Esophagus muscularis mucosa (tissue), 4 donors: ENCODE data around the gene MTA3. TPM values are rescaled to one million over a fixed set of nuclear protein-coding genes. Genes with fewer than 3 reads are reported as not detected.
"Not testable (repeated sequence)": the region's sequence is repeated elsewhere in the genome, so short reads cannot be mapped to it uniquely, and the experiment has no call there.

Experiments used
- DNase-seq: peaks from one replicate; pipeline ENCODE4 v3.0.0-alpha.2; 2017; ENCODE audit errors: extremely low spot score
- H3K27ac ChIP-seq, 4 donors: fragments of 200-600 bp; sonication (generic); replicated peaks in 1 of 4; 1 replicate in 3 of 4; 2 replicates in 1 of 4; pipeline ENCODE4 v1.5.1; 2016 to 2019; ENCODE audit warnings: mild to moderate bottlenecking in 1 of 4
- H3K27me3 ChIP-seq, 4 donors: fragments of 200-600 bp; sonication (generic); one replicate each; pipeline versions ENCODE4 v1.5.1 to v1.6.0; 2016 to 2019
- H3K36me3 ChIP-seq, 4 donors: fragments of 200-600 bp; sonication (generic); one replicate each; pipeline ENCODE4 v1.5.1; 2016 to 2019
- H3K4me1 ChIP-seq, 4 donors: fragments of 200-600 bp; sonication (generic); one replicate each; pipeline ENCODE4 v1.5.1; 2016 to 2019
- H3K4me3 ChIP-seq, 4 donors: fragments of 200-600 bp; sonication (generic); 1 replicate in 2 of 4; 2 replicates in 2 of 4; pipeline ENCODE4 v1.5.1; 2016 to 2019; ENCODE audit warnings: mild to moderate bottlenecking in 4 of 4, moderate library complexity in 1 of 4
- H3K9me3 ChIP-seq, 4 donors: fragments of 200-600 bp; sonication (generic); 1 replicate in 3 of 4; 2 replicates in 1 of 4; pipeline ENCODE4 v1.5.1; 2016 to 2019
- EP300 ChIP-seq: sonication (generic); formaldehyde crosslinking; IDR thresholded peaks from one replicate; pipeline ENCODE4 v1.6.1; 2017; ENCODE audit warnings: antibody characterized with exemption
- POLR2A ChIP-seq: fragments of 450-650 bp; IDR thresholded peaks from one replicate; pipeline ENCODE4 v1.6.1; 2017; ENCODE audit warnings: antibody characterized with exemption, moderate library complexity, mild to moderate bottlenecking, low read depth
- POLR2AphosphoS5 ChIP-seq, 2 donors: sonication (generic); formaldehyde crosslinking; IDR thresholded peaks; one replicate each; pipeline ENCODE4 v1.6.1; 2017; ENCODE audit warnings: antibody characterized with exemption in 2 of 2
- WGBS: methylation state at CpG from one replicate; pipeline ENCODE4 v1.1.5; 2018; 5-methylcytosine and 5-hydroxymethylcytosine counted together
- intact Hi-C: fragments of 100-400 bp; cut with DNase I; formaldehyde crosslinking; loops from one replicate; pipeline ENCODE4 v1.15.1; 2023
- total RNA-seq, 4 donors: library from RNA; depleted of rRNA; stranded (reverse); fragments of >200 nt; gene quantifications; one replicate each; pipeline versions ENCODE4 v1.1.0 to v1.2.1, GENCODE V29; 2016
- TF ChIP-seq, protein P1 (sequence below), 3 experiments: fragments of 200-600 bp in 2 of 3; fragments of 450-650 bp in 1 of 3; sonication (generic) in 2 of 3; IDR thresholded peaks; one replicate each; pipeline ENCODE4 v1.5.1; 2017 to 2019; ENCODE audit warnings: antibody characterized with exemption in 3 of 3, mild to moderate bottlenecking in 2 of 3, moderate library complexity in 1 of 3

MTA3 gene
- total RNA-seq, 4 donors from 2014 or later, result 20.5 to 27.7 (median 24.3) TPM

GRCh38 chr2:42558827-42559226 is 9.6 kb upstream of the MTA3 start:
- no peaks in the 10 kb centered on the region for H3K27me3 ChIP-seq
- no peaks in the 10 kb centered on the region for H3K4me1 ChIP-seq
- TF ChIP-seq POLR2A, result no peak
- no peak for DNase-seq
- intact Hi-C loops, result no loop called here
- H3K9me3 ChIP-seq, result no peaks in the 10 kb centered on the region
- no peak overlapping the region for H3K27ac ChIP-seq
- 93% methylated on average over 3 of the region's 3 CpGs for WGBS
- H3K36me3 ChIP-seq, result no peaks in the 10 kb centered on the region
- H3K4me3 ChIP-seq, result no peak overlapping the region

GRCh38 chr2:42560133-42560532 is 8.3 kb upstream of the MTA3 start:
- intact Hi-C loops, result not testable (repeated sequence)
- WGBS, result 86% methylated on average over 13 of the region's 13 CpGs

GRCh38 chr2:42560899-42561298 is 7.5 kb upstream of the MTA3 start:
- no peak for TF ChIP-seq EP300
- intact Hi-C loops, result no loop called here
- 67% methylated on average over 1 of the region's 1 CpG for WGBS

More at GRCh38 chr2:42560133-42560532, 8.3 kb upstream of the MTA3 start:
- H3K4me3 ChIP-seq, H3K27me3 ChIP-seq, H3K36me3 ChIP-seq, H3K27ac ChIP-seq, DNase-seq, H3K4me1 ChIP-seq, H3K9me3 ChIP-seq: not testable (repeated sequence)

DNA sequence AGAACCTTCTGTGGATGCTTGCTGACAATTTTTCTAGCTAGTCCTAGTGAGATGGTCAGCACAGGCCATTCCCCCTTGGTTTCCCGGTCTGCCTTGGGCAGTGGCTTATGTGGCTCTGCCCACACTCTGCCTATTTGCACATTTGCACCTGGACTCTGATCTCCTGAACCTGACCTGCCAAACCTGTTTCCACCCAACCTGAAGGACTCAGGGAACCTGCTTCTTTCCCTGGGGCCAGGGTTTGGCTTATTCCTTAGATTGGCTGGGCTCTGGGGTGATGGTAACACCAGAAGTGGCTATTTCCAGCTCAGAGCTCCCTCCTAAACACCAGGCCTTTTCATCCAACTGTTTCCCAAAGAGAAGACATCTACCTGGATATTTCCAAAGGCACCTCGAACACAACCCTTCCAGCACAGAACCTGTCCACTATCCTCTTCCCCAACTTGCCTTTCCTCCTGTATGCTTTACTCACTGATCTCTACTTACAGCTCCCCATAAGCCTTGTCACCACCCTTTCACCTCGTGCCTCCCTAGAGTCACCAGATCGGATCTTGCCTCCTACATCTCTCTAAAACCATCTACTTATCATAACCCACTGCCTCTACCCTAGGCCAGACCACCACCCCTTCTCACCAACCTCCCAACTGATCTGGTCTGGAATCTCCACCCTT is 5.8 kb upstream of the MTA3 start:
- Histone ChIP-seq H3K4me3 (no peak overlapping the region), H3K36me3 (no peaks in the 10 kb centered on the region), H3K9me3 (no peaks in the 10 kb centered on the region), H3K27me3 (no peaks in the 10 kb centered on the region), H3K27ac (no peak overlapping the region), H3K4me1 (peaks cover 0 to 11% (median 9%) of the 10 kb centered on the region in 4 donors)
- WGBS, result 94% methylated on average over 4 of the region's 4 CpGs
- no peak for DNase-seq
- intact Hi-C loops, result no loop called here
- TF ChIP-seq POLR2AphosphoS5 (IDR thresholded peaks at IDR 0.05) (no peak), EP300 (no peak), POLR2A (no peak)
- TF ChIP-seq, protein P1, sequence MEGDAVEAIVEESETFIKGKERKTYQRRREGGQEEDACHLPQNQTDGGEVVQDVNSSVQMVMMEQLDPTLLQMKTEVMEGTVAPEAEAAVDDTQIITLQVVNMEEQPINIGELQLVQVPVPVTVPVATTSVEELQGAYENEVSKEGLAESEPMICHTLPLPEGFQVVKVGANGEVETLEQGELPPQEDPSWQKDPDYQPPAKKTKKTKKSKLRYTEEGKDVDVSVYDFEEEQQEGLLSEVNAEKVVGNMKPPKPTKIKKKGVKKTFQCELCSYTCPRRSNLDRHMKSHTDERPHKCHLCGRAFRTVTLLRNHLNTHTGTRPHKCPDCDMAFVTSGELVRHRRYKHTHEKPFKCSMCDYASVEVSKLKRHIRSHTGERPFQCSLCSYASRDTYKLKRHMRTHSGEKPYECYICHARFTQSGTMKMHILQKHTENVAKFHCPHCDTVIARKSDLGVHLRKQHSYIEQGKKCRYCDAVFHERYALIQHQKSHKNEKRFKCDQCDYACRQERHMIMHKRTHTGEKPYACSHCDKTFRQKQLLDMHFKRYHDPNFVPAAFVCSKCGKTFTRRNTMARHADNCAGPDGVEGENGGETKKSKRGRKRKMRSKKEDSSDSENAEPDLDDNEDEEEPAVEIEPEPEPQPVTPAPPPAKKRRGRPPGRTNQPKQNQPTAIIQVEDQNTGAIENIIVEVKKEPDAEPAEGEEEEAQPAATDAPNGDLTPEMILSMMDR (IDR thresholded peaks at IDR 0.05), result no peak

More at GRCh38 chr2:42560899-42561298, 7.5 kb upstream of the MTA3 start:
- Histone ChIP-seq H3K9me3 (no peaks in the 10 kb centered on the region), H3K4me3 (no peak overlapping the region), H3K27ac (no peak overlapping the region), H3K36me3 (no peaks in the 10 kb centered on the region), H3K27me3 (no peaks in the 10 kb centered on the region), H3K4me1 (no peaks in the 10 kb centered on the region)
- DNase-seq, result no peak

GRCh38 chr2:42566025-42566424 is 2.4 kb upstream of the MTA3 start:
- TF ChIP-seq EP300 (no peak), POLR2AphosphoS5 (IDR thresholded peaks at IDR 0.05) (no peak), POLR2A (no peak)
- TF ChIP-seq, protein P1 (IDR thresholded peaks at IDR 0.05), result no peak
- Histone ChIP-seq H3K4me3 (no peak overlapping the region), H3K27ac (peak overlapping the region in 3 of 4 donors; percentile 7 to 92 (median 15)), H3K4me1 (peaks cover 5 to 36% (median 34%) of the 10 kb centered on the region in 4 donors), H3K9me3 (no peaks in the 10 kb centered on the region), H3K27me3 (no peaks in the 10 kb centered on the region), H3K36me3 (peaks cover 0 to 3% (median 0%) of the 10 kb centered on the region in 4 donors)
- no peak for DNase-seq
- WGBS, result 96% methylated on average over 3 of the region's 3 CpGs
- intact Hi-C loops, result no loop called here

DNA sequence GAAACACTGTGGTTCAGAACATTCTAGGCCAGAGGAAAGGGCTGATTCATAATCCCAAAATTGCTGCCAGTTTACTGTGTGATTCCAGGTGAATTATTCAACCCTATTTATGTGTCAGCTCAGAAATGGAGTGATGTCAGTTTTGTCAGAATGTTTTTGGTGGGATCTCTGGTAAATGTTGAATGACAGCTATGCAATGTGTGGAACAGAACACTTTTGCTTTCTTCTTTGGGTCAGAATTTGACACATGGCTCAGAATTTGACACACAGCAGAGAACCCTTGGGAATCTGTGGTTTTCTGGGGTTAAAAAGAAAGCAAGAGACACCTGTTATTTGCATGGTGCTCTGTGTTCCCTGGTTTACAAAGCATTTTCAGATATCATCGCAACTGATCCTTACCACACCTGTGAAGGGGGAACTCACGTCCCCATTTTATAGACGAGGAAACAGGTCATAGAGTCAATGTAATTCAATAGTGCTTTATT is 1.6 kb upstream of the MTA3 start:
- Histone ChIP-seq H3K4me1 (peaks cover 5 to 38% (median 34%) of the 10 kb centered on the region in 4 donors), H3K36me3 (peaks cover 0 to 6% (median 0%) of the 10 kb centered on the region in 4 donors), H3K9me3 (no peaks in the 10 kb centered on the region), H3K27ac (peak overlapping the region; percentile 89 to 93 (median 92)), H3K27me3 (no peaks in the 10 kb centered on the region), H3K4me3 (no peak overlapping the region)
- DNase-seq, result no peak
- no peak for TF ChIP-seq POLR2AphosphoS5 (IDR thresholded peaks at IDR 0.05)
- TF ChIP-seq, protein P1 (IDR thresholded peaks at IDR 0.05), result no peak
- no peak for TF ChIP-seq POLR2A
- TF ChIP-seq EP300, result no peak
- WGBS, result 91% methylated on average over 3 of the region's 3 CpGs
- intact Hi-C loops, result no loop called here
